MM.1S (cell line): Measurements from ENCODE around the gene RIPOR1.
"Not testable (repeated sequence)": the region's sequence is repeated elsewhere in the genome, so short reads cannot be mapped to it uniquely, and the experiment has no call there.

Experiments
- DNase-seq: peaks from one replicate; pipeline ENCODE4 v3.0.0-alpha.2; 2015
- H2AFZ ChIP-seq: fragments of 300-600 bp; sonication (generic); 2 replicates; pipeline ENCODE4 v1.6.0; 2016; ENCODE audit warnings: antibody characterized with exemption, low read length
- H3F3A ChIP-seq: fragments of 300-600 bp; sonication (generic); 2 replicates; pipeline ENCODE4 v1.6.1; 2016; ENCODE audit warnings: mild to moderate bottlenecking, antibody characterized with exemption, low read length, moderate library complexity, mixed read lengths; ENCODE audit not compliant: insufficient read depth
- H3K27ac ChIP-seq: fragments of 300-600 bp; sonication (generic); 2 replicates; pipeline ENCODE4 v1.5.1; 2016; ENCODE audit warnings: mild to moderate bottlenecking, low read length
- H3K27me3 ChIP-seq: fragments of 300-600 bp; sonication (generic); replicated peaks from 2 replicates; pipeline ENCODE4 v1.6.0; 2016; ENCODE audit warnings: low read length; ENCODE audit not compliant: insufficient read depth
- H3K36me3 ChIP-seq: fragments of 300-600 bp; sonication (generic); replicated peaks from 2 replicates; pipeline ENCODE4 v1.6.1; 2016; ENCODE audit warnings: mild to moderate bottlenecking, low read length, mixed read lengths; ENCODE audit not compliant: insufficient read depth
- H3K4me1 ChIP-seq: fragments of 300-600 bp; sonication (generic); 2 replicates; pipeline ENCODE4 v1.6.1; 2016; ENCODE audit warnings: low read length, mixed read lengths
- H3K4me2 ChIP-seq: fragments of 300-600 bp; sonication (generic); 2 replicates; pipeline ENCODE4 v1.6.0; 2016; ENCODE audit warnings: low read depth, low read length
- H3K4me3 ChIP-seq: fragments of 300-600 bp; sonication (generic); 2 replicates; pipeline ENCODE4 v1.5.1; 2016; ENCODE audit warnings: low read length, mixed read lengths
- H3K79me2 ChIP-seq: fragments of 300-600 bp; sonication (generic); 2 replicates; pipeline ENCODE4 v1.6.1; 2016; ENCODE audit warnings: mixed run types, low read length, mixed read lengths
- H3K9ac ChIP-seq: fragments of 300-600 bp; sonication (generic); 2 replicates; pipeline ENCODE4 v1.6.1; 2016; ENCODE audit warnings: low read length, mixed read lengths
- H3K9me2 ChIP-seq: fragments of 300-600 bp; sonication (generic); replicated peaks from 2 replicates; pipeline ENCODE4 v1.6.1; 2016; ENCODE audit warnings: mild to moderate bottlenecking, low read length, mixed read lengths; ENCODE audit not compliant: insufficient read depth
- H3K9me3 ChIP-seq: fragments of 300-600 bp; sonication (generic); replicated peaks from 2 replicates; pipeline ENCODE4 v1.6.1; 2016; ENCODE audit warnings: mild to moderate bottlenecking, low read length, mixed read lengths; ENCODE audit not compliant: insufficient read depth
- H4K20me1 ChIP-seq: fragments of 300-600 bp; sonication (generic); 2 replicates; pipeline ENCODE4 v1.6.1; 2016; ENCODE audit warnings: mild to moderate bottlenecking, low read length, moderate library complexity, mixed read lengths; ENCODE audit not compliant: insufficient read depth
- EZH2 ChIP-seq: fragments of 300-600 bp; sonication (generic); optimal IDR thresholded peaks from 2 replicates; pipeline ENCODE3; 2017; ENCODE audit warnings: low read depth, mild to moderate bottlenecking, antibody characterized with exemption, low read length, mixed read lengths
- EZH2phosphoT487 ChIP-seq: fragments of 300-600 bp; sonication (generic); IDR thresholded peaks from 2 replicates; pipeline ENCODE4 v1.6.1; 2018; ENCODE audit warnings: antibody characterized with exemption, low read length
- TF ChIP-seq, protein P1 (sequence below): fragments of 300-600 bp; sonication (generic); IDR thresholded peaks from 2 replicates; pipeline ENCODE4 v1.5.1; 2016; ENCODE audit warnings: antibody characterized with exemption, low read length, mixed read lengths

The RIPOR1 gene

DNA sequence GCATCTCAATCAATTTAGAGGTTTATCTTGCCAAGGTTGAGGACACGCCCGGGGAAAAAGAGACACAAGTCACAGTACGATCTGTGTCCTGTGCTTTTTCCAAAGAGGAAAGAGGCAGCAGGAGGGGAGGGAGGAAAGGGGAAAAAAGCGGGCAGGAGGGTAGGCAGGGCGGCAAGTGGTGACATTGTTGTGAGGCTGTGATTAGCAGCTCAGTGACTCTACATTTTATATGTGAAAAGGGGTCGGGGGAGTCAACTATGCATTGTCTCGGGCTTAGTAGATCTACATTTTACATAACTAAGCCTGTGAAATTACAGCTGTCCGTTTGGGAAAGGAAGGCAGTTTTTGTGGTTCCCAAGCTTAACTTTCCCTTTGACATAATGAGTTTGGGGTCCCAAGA lies 22.2 kb upstream of the RIPOR1 start:
- no peak for TF ChIP-seq EZH2phosphoT487
- TF ChIP-seq EZH2, result no peak
- TF ChIP-seq, protein P1, sequence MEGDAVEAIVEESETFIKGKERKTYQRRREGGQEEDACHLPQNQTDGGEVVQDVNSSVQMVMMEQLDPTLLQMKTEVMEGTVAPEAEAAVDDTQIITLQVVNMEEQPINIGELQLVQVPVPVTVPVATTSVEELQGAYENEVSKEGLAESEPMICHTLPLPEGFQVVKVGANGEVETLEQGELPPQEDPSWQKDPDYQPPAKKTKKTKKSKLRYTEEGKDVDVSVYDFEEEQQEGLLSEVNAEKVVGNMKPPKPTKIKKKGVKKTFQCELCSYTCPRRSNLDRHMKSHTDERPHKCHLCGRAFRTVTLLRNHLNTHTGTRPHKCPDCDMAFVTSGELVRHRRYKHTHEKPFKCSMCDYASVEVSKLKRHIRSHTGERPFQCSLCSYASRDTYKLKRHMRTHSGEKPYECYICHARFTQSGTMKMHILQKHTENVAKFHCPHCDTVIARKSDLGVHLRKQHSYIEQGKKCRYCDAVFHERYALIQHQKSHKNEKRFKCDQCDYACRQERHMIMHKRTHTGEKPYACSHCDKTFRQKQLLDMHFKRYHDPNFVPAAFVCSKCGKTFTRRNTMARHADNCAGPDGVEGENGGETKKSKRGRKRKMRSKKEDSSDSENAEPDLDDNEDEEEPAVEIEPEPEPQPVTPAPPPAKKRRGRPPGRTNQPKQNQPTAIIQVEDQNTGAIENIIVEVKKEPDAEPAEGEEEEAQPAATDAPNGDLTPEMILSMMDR, result no peak
- peaks cover 11% of the 10 kb centered on the region; the same call in 1 of the 2 replicates for H3F3A ChIP-seq
- no peaks in the 10 kb centered on the region for H4K20me1 ChIP-seq
- H2AFZ ChIP-seq, result no peak overlapping the region
- H3K4me1 ChIP-seq, result peaks cover 11% of the 10 kb centered on the region
- H3K36me3 ChIP-seq, result no peaks in the 10 kb centered on the region
- no peak overlapping the region for H3K27ac ChIP-seq
- no peaks in the 10 kb centered on the region for H3K79me2 ChIP-seq
- no peaks in the 10 kb centered on the region for H3K9me2 ChIP-seq
- H3K9ac ChIP-seq, result no peak overlapping the region
- H3K4me3 ChIP-seq, result no peak overlapping the region
- DNase-seq, result no peak
- H3K4me2 ChIP-seq, result no peak overlapping the region
- no peaks in the 10 kb centered on the region for H3K9me3 ChIP-seq
- no peaks in the 10 kb centered on the region for H3K27me3 ChIP-seq

DNA sequence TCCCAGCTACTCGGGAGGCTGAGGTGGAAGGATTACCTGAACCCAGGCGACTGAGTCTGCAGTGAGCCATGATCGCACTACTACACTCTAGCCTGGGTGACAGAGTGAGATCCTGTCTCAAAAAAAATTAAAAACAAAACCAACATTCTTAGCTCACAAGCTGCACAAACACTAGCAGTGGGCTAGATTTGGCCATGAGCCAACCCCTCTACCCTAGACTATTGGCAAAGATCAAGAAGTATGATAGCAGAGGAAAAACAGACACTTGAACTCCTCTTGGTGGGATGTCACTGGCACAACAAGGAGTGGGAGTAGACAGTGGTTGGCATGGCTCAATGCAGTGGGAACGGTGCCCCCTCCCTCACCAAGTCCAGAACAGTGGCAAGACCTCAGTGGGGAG lies 19.6 kb upstream of the RIPOR1 start:
- Histone ChIP-seq H3K27me3 (no peaks in the 10 kb centered on the region), H3K4me3 (no peak overlapping the region), H3K4me1 (peaks cover 6% of the 10 kb centered on the region), H3F3A (peaks cover 8% of the 10 kb centered on the region; the same call in 1 of the 2 replicates), H3K9me3 (no peaks in the 10 kb centered on the region), H4K20me1 (no peaks in the 10 kb centered on the region), H3K36me3 (no peaks in the 10 kb centered on the region), H3K9me2 (no peaks in the 10 kb centered on the region), H3K79me2 (no peaks in the 10 kb centered on the region), H3K4me2 (no peak overlapping the region), H2AFZ (no peak overlapping the region), H3K9ac (no peak overlapping the region), H3K27ac (no peak overlapping the region)
- no peak for DNase-seq
- no peak for TF ChIP-seq EZH2phosphoT487
- TF ChIP-seq EZH2, result no peak
- TF ChIP-seq, protein P1, result no peak

DNA sequence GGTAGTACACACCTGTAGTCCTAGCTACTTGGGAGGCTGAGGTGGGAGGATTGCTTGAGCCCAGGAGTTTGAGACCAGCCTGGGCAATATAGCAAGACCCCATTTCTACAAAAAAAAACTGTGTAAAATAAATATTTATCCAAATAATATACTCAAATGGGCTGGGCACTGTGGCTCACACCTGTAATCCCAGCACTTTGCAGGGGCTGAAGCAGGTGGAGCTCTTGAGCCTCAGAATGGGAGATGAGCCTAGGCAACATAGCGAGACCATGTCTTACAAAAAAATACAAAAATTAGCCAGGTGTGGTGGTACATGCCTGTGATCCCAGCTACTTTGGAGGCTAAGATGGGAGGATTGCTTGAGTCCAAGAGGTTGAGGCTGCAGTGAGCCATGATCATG lies 14.7 kb upstream of the RIPOR1 start:
- H3K9me2 ChIP-seq, H3K27ac ChIP-seq, H3K79me2 ChIP-seq, H3K27me3 ChIP-seq, H3K4me3 ChIP-seq, H3K9ac ChIP-seq, H4K20me1 ChIP-seq, H3F3A ChIP-seq, DNase-seq, H3K9me3 ChIP-seq, H3K36me3 ChIP-seq, H3K4me1 ChIP-seq: not testable (repeated sequence)
- H2AFZ ChIP-seq, result 0 out of 2 replicates have a peak overlapping the region, but pooled peaks have one; percentile 55
- peak overlapping the region; percentile 43; the same call in 1 of the 2 replicates for H3K4me2 ChIP-seq

DNA sequence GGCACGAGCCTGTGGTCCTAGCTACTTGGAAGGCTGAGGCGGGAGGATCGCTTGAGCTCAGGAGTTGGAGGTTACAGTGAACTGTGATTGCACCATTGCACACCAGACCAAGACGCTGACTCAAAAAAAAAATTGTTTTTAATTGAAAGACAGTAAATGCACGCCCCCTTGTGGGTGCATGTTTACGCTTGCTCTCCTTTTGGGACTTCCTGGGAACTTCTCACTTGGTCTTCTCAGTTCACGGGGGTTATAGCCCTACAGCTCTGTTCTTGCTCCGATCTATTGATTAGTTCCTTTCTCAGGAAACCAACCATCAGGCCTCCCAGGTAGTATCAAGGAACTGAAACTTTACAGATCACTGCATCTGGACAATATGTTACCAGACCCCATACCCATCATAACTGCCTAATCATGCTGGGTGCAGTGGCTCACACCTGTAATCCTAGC lies 14.2 kb upstream of the RIPOR1 start:
- Histone ChIP-seq H3K36me3 (no peaks in the 10 kb centered on the region), H3K4me1 (peaks cover 7% of the 10 kb centered on the region), H3K79me2 (no peaks in the 10 kb centered on the region), H3F3A (no peaks in the 10 kb centered on the region), H3K4me2 (peak overlapping the region; percentile 43; the same call in 1 of the 2 replicates), H3K9me2 (no peaks in the 10 kb centered on the region), H3K4me3 (no peak overlapping the region), H3K9me3 (no peaks in the 10 kb centered on the region), H4K20me1 (no peaks in the 10 kb centered on the region), H3K9ac (no peak overlapping the region), H2AFZ (peak overlapping the region; percentile 55), H3K27me3 (no peaks in the 10 kb centered on the region), H3K27ac (no peak overlapping the region)
- DNase-seq, result peak; percentile 90
- TF ChIP-seq EZH2phosphoT487 (no peak), EZH2 (no peak)
- TF ChIP-seq, protein P1, result peak; percentile 60
